ENCODE results near the gene SLC13A1.

SLC13A1 gene

DNA sequence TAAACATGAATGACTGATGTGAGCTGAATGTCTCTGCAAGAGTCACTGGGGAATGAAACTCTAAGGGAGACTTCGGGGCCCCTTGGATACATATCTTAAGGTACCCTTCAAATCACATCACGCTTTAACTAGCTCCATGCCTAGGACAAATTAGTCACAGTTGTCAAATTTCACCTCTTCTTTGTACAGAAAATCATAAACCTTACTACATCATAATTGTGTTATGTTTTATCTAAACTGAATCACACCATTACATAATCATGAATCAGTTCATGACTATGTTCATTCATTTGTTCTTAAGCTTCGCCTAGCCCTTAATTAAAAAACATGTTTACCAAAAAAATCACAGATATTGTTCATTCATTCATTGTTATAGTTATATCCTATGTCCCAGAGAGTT is 2.1 kb upstream of the SLC13A1 start:
- TF ChIP-seq, protein P1, sequence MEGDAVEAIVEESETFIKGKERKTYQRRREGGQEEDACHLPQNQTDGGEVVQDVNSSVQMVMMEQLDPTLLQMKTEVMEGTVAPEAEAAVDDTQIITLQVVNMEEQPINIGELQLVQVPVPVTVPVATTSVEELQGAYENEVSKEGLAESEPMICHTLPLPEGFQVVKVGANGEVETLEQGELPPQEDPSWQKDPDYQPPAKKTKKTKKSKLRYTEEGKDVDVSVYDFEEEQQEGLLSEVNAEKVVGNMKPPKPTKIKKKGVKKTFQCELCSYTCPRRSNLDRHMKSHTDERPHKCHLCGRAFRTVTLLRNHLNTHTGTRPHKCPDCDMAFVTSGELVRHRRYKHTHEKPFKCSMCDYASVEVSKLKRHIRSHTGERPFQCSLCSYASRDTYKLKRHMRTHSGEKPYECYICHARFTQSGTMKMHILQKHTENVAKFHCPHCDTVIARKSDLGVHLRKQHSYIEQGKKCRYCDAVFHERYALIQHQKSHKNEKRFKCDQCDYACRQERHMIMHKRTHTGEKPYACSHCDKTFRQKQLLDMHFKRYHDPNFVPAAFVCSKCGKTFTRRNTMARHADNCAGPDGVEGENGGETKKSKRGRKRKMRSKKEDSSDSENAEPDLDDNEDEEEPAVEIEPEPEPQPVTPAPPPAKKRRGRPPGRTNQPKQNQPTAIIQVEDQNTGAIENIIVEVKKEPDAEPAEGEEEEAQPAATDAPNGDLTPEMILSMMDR (IDR thresholded peaks at IDR 0.05; ENCODE audit: low read depth, low read length) = no peak
- DNase-seq = no peak

DNA sequence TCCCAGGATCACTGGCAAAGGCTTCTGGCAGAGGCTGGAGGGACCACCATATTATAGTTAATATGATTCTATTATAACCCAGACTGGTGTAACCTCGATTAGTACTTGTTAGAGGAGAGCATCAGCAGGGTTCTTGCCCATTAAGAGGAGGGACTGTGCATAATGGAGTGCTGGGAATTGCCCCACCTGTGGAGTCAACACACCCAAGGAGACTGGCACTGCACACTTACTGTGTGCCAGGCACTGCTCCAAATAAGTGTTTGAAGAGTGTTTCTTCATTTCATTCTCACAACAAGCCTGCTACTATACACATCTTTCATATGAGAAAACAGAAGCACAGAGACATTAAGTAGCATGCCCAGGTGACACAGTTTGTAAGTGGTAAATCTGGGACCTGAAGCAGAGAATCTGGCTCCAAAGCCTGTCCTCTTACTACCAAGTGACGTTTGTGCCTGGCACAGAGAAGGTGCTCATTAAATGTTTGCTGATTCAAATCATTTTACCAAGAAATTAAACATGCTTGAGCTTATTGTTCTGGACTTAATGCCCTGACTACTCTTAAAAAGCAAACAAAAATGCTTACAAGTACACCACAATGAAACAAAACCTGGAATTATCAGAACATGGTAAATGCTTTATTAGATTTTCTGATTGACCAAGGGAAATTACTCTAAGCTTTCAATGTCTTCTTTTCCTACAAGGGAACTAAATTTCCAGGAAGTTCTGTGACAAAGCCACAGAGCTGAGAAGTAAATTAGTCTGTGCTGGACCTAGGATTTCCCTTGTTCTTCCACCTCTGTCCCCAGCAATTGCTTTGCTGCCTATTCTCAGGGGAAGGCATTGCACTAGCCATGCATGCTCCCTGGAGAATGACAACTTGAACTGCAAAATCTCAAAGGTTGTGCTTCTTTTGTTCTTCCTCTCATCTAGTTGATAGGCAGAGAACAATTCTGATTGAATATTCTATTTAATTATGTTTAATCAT is 809 bp downstream of the SLC13A1 start:
- TF ChIP-seq, protein P1 (IDR thresholded peaks at IDR 0.05; ENCODE audit: low read depth, low read length) = no peak
- H3K36me3 ChIP-seq = no peaks in the 10 kb centered on the region
- H3K9me3 ChIP-seq = no peaks in the 10 kb centered on the region
- H3K4me3 ChIP-seq (ENCODE audit: low read depth, low read length) = no peak overlapping the region
- DNase-seq = no peak
- H3K4me1 ChIP-seq = peaks cover 6% of the 10 kb centered on the region; the same call in 1 of the 2 replicates
- no peaks in the 10 kb centered on the region for H3K27me3 ChIP-seq

More for the DNA sequence above, 2.1 kb upstream of the SLC13A1 start:
- Histone ChIP-seq H3K27me3 (no peaks in the 10 kb centered on the region), H3K36me3 (no peaks in the 10 kb centered on the region), H3K4me1 (peaks cover under 1% of the 10 kb centered on the region; the same call in 1 of the 2 replicates), H3K4me3 (ENCODE audit: low read depth, low read length) (no peak overlapping the region), H3K9me3 (no peaks in the 10 kb centered on the region)

DNA sequence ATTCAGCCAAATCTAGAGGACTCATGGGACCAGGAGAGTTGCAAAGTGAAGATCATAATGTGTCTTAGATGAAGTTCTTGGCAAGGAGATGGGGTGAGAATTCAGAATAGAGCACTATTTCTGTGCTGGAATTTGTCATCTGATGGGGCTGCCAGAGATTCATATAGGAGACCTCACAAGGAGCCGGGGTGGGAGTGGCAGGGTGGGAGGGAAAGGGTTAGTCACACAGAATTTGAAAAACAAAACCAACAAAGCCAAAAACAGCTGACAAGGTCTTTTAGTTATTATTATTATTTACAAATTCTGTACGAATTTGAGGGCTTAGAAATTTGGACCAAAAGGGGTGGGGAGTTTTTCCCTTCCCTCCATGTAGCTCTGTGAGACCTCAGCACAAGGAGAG is 1.7 kb downstream of the SLC13A1 start:
- DNase-seq = no peak
- H3K9me3 ChIP-seq = no peaks in the 10 kb centered on the region
- peaks cover 6% of the 10 kb centered on the region; the same call in 1 of the 2 replicates for H3K4me1 ChIP-seq
- no peaks in the 10 kb centered on the region for H3K36me3 ChIP-seq
- no peaks in the 10 kb centered on the region for H3K27me3 ChIP-seq
- TF ChIP-seq, protein P1 (IDR thresholded peaks at IDR 0.05; ENCODE audit: low read depth, low read length) = no peak
- H3K4me3 ChIP-seq (ENCODE audit: low read depth, low read length) = no peak overlapping the region

DNA sequence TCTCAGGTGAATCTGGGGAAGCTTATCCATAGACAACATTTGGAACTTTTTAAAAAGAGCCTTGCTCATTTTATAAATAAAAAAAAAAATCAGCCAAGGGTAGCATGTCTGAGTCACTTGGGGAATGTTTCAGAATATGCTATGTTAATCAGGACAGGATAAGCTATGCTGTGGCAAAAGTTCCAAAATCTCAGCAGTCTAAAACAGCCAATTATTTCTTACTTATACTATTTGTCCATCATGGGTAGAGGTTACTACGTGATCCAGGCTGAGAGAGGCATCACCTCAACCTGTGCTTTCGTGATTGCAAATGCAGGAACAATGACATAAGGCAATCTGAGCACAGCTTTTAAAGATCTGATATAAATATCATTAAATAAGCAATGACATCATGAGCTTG is 6.5 kb downstream of the SLC13A1 start:
- DNase-seq = no peak
- Histone ChIP-seq H3K27me3 (no peaks in the 10 kb centered on the region), H3K36me3 (no peaks in the 10 kb centered on the region), H3K4me3 (ENCODE audit: low read depth, low read length) (no peak overlapping the region), H3K9me3 (no peaks in the 10 kb centered on the region), H3K4me1 (peaks cover 6% of the 10 kb centered on the region; the same call in 1 of the 2 replicates)
- TF ChIP-seq, protein P1 (IDR thresholded peaks at IDR 0.05; ENCODE audit: low read depth, low read length) = no peak

DNA sequence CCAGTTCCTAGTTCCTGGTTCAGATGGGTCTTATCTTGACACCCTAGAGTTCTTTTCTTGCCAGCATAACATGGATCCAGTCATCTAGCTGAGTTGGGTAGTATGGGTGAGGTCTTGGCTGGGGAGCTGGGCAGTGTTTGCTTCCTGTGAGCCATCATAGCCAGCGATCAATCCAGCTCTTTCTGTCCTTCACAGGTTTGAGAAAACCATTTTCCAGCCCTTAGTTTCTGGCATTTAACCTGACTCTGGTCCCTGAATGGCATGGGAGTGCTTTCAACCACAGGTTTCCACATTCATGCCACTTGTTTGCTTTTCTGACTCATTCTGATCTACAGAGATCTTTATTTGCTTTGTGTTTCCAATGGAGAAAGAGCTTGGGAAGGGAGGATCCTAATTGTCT is 8.6 kb downstream of the SLC13A1 start:
- Histone ChIP-seq H3K9me3 (no peaks in the 10 kb centered on the region), H3K27me3 (no peaks in the 10 kb centered on the region), H3K4me1 (no peaks in the 10 kb centered on the region), H3K36me3 (no peaks in the 10 kb centered on the region), H3K4me3 (ENCODE audit: low read depth, low read length) (no peak overlapping the region)
- TF ChIP-seq, protein P1 (IDR thresholded peaks at IDR 0.05; ENCODE audit: low read depth, low read length) = no peak
- no peak for DNase-seq
